K562 (cell line): ENCODE results near the gene EDEM1. TPM values are rescaled to one million over a fixed set of nuclear protein-coding genes. Genes with fewer than 3 reads are reported as not detected.
A peak's percentile ranks its signal among the peaks of the same experiment; 100 is the strongest.

Source experiments
- BRF1 ChIP-seq: IDR thresholded peaks from 3 replicates; pipeline ENCODE4 v1.6.1; 2011; ENCODE audit warnings: borderline replicate concordance, mild to moderate bottlenecking; ENCODE audit not compliant: insufficient read length; ENCODE audit errors: extremely low read depth
- FOXA3 ChIP-seq, 2 experiments: fragments of 450-650 bp in 1 of 2; sonication (generic) in 1 of 2; formaldehyde crosslinking; IDR thresholded peaks in 1 of 2; conservative IDR thresholded peaks in 1 of 2; 2 replicates each; pipeline versions ENCODE4 v1.4.0 to v1.8.0; 2020 to 2022; ENCODE audit warnings: mild to moderate bottlenecking in 2 of 2, missing genetic modification reagents in 1 of 2
- GABPA ChIP-seq: fragments of 200-800 bp; sonication (Bioruptor generic); conservative IDR thresholded peaks from 2 replicates; pipeline ENCODE4 v1.6.1; 2016; ENCODE audit warnings: low read depth, missing genetic modification characterization, missing compliant biosample characterization
- MEF2A ChIP-seq: IDR thresholded peaks from 2 replicates; pipeline ENCODE4 v1.6.1; 2011; ENCODE audit warnings: low read depth, mild to moderate bottlenecking, low read length, moderate library complexity; ENCODE audit not compliant: control insufficient read depth
- NFE2L1 ChIP-seq: fragments of 450-650 bp; IDR thresholded peaks from 2 replicates; pipeline ENCODE4 v1.6.1; 2016; ENCODE audit warnings: missing genetic modification characterization, low read depth, mild to moderate bottlenecking, missing compliant biosample characterization, moderate library complexity, borderline replicate concordance
- POLR2AphosphoS5 ChIP-seq: IDR thresholded peaks from 2 replicates; pipeline ENCODE4 v1.6.1; 2011; ENCODE audit warnings: mild to moderate bottlenecking, low read depth, low read length, moderate library complexity; ENCODE audit not compliant: control insufficient read depth, insufficient read depth
- PYGO2 ChIP-seq: fragments of 450-650 bp; IDR thresholded peaks from 2 replicates; pipeline ENCODE4 v1.6.1; 2016; ENCODE audit warnings: mild to moderate bottlenecking, missing genetic modification characterization, moderate library complexity, missing compliant biosample characterization
- SMARCA4 ChIP-seq: fragments of 450-650 bp; IDR thresholded peaks from 2 replicates; pipeline ENCODE4 v1.6.1; 2016
- ZBTB17 ChIP-seq: fragments of 450-650 bp; formaldehyde crosslinking; IDR thresholded peaks from 2 replicates; pipeline ENCODE4 v1.4.0; 2020; ENCODE audit warnings: mild to moderate bottlenecking
- ZNF436 ChIP-seq: fragments of 250-450, 450-650 bp; sonication (Bioruptor Pico); formaldehyde crosslinking; IDR thresholded peaks from 2 replicates; pipeline ENCODE4 v1.7.0; 2020; ENCODE audit warnings: mild to moderate bottlenecking
- polyA plus RNA-seq, 8 experiments: library from polyadenylated mRNA; depleted of rRNA in 4 of 8; stranded (reverse) in 5 of 8; unstranded in 3 of 8; fragments of >200 nt; fragmentation: Nextera tagmentation in 2 of 8; fragmentation: Illumina TruSeq in 1 of 8; extraction: Ambion mirVana in 2 of 8; extraction: Trizol in 1 of 8; gene quantifications; 2 replicates each; pipeline versions ENCODE4 v1.2.1 to v1.2.3, GENCODE V29; 2011 to 2014; ENCODE audit warnings: inconsistent platforms in 1 of 8, missing spikeins in 1 of 8
- total RNA-seq, 7 experiments: library from RNA; depleted of rRNA in 6 of 7; stranded (reverse); fragments of >200 nt in 6 of 7; fragmentation: Illumina TruSeq in 2 of 7; extraction: Trizol in 2 of 7; gene quantifications; 2 replicates each; pipeline versions ENCODE4 v1.2.1 to v1.2.3, GENCODE V29; 2011 to 2021; ENCODE audit warnings: low replicate concordance in 1 of 7
- TF ChIP-seq, protein P1 (sequence below): fragments of 450-650 bp; formaldehyde crosslinking; IDR thresholded peaks from 2 replicates; pipeline ENCODE4 v1.4.0; 2020; ENCODE audit warnings: mild to moderate bottlenecking, moderate library complexity
- TF ChIP-seq, protein P2 (sequence below): fragments of 450-650 bp; IDR thresholded peaks from 2 replicates; pipeline ENCODE4 v1.6.1; 2016; ENCODE audit warnings: mild to moderate bottlenecking, moderate library complexity

The EDEM1 gene
- total and polyA plus RNA-seq, 9 of the 15 experiments (the other 6 are each of a cell fraction or from before 2014, with no cell fraction given): 6.2 to 36.7 (median 14.3) TPM

DNA sequence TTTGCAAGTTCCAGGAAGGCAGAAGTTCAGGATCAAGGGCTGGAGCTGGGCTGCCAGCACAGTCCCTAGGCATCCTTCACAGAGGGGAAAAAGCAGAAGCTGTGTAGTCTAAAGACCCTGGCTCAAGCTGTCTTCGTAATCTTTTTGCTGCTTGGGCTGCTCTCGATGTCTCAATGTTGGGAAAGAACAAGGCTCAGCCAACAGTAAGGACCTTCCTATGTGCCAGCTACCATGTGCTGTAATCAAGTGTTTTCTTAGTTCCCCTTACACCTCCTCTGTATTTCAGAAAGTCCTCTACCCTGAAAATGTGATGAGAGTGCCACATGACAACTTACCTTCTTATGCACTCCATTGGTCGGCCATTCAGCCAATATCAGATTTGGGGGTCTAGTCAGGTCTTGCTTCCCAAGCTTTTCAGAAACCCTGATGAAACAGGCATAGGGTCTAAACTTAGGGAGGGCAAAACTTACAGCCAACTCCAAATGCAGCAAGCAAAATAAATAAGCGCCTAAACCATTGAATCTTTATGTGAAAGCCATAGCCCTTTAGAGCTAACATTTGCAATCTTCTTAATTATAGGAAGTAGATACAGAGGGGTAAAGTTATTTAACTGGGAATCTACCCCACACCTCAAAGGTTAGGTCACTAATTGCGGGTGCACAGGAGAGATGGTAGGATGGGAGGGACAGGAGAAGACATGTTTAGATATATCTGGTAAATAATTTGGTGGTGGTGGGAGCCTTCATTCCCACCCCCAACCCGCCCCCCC is 1.2 kb upstream of the EDEM1 start (continued):
- TF ChIP-seq, protein P1, sequence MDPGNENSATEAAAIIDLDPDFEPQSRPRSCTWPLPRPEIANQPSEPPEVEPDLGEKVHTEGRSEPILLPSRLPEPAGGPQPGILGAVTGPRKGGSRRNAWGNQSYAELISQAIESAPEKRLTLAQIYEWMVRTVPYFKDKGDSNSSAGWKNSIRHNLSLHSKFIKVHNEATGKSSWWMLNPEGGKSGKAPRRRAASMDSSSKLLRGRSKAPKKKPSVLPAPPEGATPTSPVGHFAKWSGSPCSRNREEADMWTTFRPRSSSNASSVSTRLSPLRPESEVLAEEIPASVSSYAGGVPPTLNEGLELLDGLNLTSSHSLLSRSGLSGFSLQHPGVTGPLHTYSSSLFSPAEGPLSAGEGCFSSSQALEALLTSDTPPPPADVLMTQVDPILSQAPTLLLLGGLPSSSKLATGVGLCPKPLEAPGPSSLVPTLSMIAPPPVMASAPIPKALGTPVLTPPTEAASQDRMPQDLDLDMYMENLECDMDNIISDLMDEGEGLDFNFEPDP (CRISPR knock-in tag): 0 out of 2 replicates have a peak, but pooled peaks have one; percentile 52
- TF ChIP-seq ZNF436 (CRISPR knock-in tag): 0 out of 2 replicates have a peak, but pooled peaks have one; percentile 46
- 0 out of 2 replicates have a peak, but pooled peaks have one; percentile 10 for TF ChIP-seq ZBTB17
- TF ChIP-seq, protein P2, sequence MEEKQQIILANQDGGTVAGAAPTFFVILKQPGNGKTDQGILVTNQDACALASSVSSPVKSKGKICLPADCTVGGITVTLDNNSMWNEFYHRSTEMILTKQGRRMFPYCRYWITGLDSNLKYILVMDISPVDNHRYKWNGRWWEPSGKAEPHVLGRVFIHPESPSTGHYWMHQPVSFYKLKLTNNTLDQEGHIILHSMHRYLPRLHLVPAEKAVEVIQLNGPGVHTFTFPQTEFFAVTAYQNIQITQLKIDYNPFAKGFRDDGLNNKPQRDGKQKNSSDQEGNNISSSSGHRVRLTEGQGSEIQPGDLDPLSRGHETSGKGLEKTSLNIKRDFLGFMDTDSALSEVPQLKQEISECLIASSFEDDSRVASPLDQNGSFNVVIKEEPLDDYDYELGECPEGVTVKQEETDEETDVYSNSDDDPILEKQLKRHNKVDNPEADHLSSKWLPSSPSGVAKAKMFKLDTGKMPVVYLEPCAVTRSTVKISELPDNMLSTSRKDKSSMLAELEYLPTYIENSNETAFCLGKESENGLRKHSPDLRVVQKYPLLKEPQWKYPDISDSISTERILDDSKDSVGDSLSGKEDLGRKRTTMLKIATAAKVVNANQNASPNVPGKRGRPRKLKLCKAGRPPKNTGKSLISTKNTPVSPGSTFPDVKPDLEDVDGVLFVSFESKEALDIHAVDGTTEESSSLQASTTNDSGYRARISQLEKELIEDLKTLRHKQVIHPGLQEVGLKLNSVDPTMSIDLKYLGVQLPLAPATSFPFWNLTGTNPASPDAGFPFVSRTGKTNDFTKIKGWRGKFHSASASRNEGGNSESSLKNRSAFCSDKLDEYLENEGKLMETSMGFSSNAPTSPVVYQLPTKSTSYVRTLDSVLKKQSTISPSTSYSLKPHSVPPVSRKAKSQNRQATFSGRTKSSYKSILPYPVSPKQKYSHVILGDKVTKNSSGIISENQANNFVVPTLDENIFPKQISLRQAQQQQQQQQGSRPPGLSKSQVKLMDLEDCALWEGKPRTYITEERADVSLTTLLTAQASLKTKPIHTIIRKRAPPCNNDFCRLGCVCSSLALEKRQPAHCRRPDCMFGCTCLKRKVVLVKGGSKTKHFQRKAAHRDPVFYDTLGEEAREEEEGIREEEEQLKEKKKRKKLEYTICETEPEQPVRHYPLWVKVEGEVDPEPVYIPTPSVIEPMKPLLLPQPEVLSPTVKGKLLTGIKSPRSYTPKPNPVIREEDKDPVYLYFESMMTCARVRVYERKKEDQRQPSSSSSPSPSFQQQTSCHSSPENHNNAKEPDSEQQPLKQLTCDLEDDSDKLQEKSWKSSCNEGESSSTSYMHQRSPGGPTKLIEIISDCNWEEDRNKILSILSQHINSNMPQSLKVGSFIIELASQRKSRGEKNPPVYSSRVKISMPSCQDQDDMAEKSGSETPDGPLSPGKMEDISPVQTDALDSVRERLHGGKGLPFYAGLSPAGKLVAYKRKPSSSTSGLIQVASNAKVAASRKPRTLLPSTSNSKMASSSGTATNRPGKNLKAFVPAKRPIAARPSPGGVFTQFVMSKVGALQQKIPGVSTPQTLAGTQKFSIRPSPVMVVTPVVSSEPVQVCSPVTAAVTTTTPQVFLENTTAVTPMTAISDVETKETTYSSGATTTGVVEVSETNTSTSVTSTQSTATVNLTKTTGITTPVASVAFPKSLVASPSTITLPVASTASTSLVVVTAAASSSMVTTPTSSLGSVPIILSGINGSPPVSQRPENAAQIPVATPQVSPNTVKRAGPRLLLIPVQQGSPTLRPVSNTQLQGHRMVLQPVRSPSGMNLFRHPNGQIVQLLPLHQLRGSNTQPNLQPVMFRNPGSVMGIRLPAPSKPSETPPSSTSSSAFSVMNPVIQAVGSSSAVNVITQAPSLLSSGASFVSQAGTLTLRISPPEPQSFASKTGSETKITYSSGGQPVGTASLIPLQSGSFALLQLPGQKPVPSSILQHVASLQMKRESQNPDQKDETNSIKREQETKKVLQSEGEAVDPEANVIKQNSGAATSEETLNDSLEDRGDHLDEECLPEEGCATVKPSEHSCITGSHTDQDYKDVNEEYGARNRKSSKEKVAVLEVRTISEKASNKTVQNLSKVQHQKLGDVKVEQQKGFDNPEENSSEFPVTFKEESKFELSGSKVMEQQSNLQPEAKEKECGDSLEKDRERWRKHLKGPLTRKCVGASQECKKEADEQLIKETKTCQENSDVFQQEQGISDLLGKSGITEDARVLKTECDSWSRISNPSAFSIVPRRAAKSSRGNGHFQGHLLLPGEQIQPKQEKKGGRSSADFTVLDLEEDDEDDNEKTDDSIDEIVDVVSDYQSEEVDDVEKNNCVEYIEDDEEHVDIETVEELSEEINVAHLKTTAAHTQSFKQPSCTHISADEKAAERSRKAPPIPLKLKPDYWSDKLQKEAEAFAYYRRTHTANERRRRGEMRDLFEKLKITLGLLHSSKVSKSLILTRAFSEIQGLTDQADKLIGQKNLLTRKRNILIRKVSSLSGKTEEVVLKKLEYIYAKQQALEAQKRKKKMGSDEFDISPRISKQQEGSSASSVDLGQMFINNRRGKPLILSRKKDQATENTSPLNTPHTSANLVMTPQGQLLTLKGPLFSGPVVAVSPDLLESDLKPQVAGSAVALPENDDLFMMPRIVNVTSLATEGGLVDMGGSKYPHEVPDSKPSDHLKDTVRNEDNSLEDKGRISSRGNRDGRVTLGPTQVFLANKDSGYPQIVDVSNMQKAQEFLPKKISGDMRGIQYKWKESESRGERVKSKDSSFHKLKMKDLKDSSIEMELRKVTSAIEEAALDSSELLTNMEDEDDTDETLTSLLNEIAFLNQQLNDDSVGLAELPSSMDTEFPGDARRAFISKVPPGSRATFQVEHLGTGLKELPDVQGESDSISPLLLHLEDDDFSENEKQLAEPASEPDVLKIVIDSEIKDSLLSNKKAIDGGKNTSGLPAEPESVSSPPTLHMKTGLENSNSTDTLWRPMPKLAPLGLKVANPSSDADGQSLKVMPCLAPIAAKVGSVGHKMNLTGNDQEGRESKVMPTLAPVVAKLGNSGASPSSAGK: peak; percentile 43
- no peak for TF ChIP-seq PYGO2 (tag)
- TF ChIP-seq MEF2A: no peak
- TF ChIP-seq POLR2AphosphoS5: peak; percentile 42; the same call in 1 of the 2 replicates
- no peak for TF ChIP-seq GABPA (tag)
- no peak for TF ChIP-seq SMARCA4
- no peak for TF ChIP-seq FOXA3 (CRISPR knock-in tag; conservative IDR thresholded peaks at IDR 0.05 in 1 of 2, IDR thresholded peaks at IDR 0.05 in 1 of 2)
- no peak for TF ChIP-seq BRF1
- no peak for TF ChIP-seq NFE2L1 (tag)
